Measurements from ENCODE around the gene ITPR1. TPM values are rescaled to one million over a fixed set of nuclear protein-coding genes. Genes with fewer than 3 reads are reported as not detected.
"Not testable (repeated sequence)": the region's sequence is repeated elsewhere in the genome, so short reads cannot be mapped to it uniquely, and the experiment has no call there.

Gene ITPR1
- total and polyA plus RNA-seq, 4 donors, result 30.7 to 294 (median 149) TPM

DNA sequence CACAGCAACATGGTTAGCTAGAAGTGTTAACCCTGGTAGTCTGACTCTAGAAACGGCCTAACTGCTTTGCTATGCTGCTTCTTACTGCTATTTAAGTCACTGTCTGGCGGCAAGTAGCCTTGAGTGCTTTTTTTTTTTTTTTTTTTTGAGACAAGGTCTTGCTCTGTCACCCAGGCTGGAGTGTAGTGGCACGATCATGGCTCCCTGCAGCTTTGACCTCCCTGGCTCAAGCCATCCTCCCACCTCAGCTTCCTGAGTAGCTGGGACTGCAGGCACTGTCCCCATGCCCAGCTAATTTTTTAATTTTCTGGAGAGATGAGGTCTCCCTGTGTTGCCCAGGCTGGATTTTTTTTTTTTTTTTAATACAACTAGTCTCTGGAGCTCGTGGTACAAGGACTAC is 93.2 kb downstream of the ITPR1 start:
- ATAC-seq (ENCODE audit: low FRiP score), result no peak
- H3K9me3 ChIP-seq (ENCODE audit: control insufficient read depth, low read length), result no peaks in the 10 kb centered on the region
- intact Hi-C loops (cut with DNase I), result loop anchor here (5.0 to 10.0 kb wide), 3 partner anchors 46 to 234 kb away; no protein-coding TSS in a partner anchor

DNA sequence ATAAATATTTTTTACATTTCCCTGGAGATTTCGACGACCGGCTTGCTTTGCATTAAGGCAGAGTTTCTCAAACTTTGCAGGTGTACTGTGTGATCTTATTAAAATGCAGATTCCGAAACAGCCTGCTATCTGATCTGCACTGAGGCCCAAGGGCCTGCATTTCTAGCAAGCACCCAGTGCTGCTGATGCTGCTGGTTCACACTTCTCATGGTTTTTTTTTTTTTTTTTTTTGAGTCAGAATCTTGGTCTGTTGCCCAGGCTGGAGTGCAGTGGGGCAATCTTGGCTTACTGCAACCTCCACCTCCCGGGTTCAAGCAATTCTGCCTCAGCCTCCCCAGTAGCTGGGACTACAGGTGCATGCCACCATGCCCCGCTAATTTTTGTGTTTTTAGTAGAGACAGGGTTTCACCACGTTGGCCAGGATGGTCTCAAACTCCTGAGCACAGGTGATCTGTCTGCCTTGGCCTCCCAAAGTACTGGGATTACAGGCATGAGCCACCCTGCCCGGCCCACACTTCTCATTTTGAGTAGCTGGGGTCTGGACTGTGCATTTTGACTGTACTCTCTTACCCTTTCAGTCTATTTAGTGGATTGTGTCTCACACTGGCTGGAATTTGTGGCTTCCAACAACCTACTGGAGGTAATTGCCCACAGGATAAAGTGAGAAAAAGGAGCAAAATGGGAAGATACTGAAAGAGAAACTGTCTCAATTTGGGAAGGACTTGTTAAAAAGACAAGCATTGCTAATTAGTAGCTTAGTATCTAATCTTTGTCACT is 94.1 kb downstream of the ITPR1 start:
- WGBS, 2 donors, result 53 to 57% methylated on average over 8 of the region's 8 CpGs
- H3K27me3 ChIP-seq (ENCODE audit: control insufficient read depth in 1 of 2, insufficient read depth in 2 of 2, low read length in 1 of 2), result no peaks in the 10 kb centered on the region
- H3K27ac ChIP-seq (ENCODE audit: low read depth in 1 of 2, low read length in 2 of 2), result peak overlapping the region in 1 of 2 donors; percentile 10
- H3K36me3 ChIP-seq (ENCODE audit: control insufficient read depth in 1 of 2, insufficient read depth in 2 of 2, low read length in 1 of 2), result no peaks in the 10 kb centered on the region
- H3K4me3 ChIP-seq (ENCODE audit: low read length in 2 of 2), result no peak overlapping the region
- ATAC-seq (ENCODE audit: low FRiP score) (no peak), DNase-seq (no peak)
- H3K4me1 ChIP-seq (ENCODE audit: control insufficient read depth in 1 of 2, insufficient read depth in 2 of 2, low read length in 2 of 2), result peaks cover 3 to 6% of the 10 kb centered on the region in 2 donors
- intact Hi-C loops (cut with DNase I), result loop anchor here (5.0 to 10.0 kb wide), 3 partner anchors 45 to 235 kb away; no protein-coding TSS in a partner anchor
- no peaks in the 10 kb centered on the region for H3K9me3 ChIP-seq (ENCODE audit: control insufficient read depth, low read length)

More for the DNA sequence above, 93.2 kb downstream of the ITPR1 start:
- 17 to 28% methylated on average over 4 of the region's 4 CpGs for WGBS, 2 donors
- H3K4me3 ChIP-seq (ENCODE audit: low read length in 2 of 2), result no peak overlapping the region
- H3K4me1 ChIP-seq (ENCODE audit: control insufficient read depth in 1 of 2, insufficient read depth in 2 of 2, low read length in 2 of 2), result peaks cover 3 to 11% of the 10 kb centered on the region in 2 donors
- no peaks in the 10 kb centered on the region for H3K36me3 ChIP-seq (ENCODE audit: control insufficient read depth in 1 of 2, insufficient read depth in 2 of 2, low read length in 1 of 2)
- no peak for DNase-seq
- H3K27me3 ChIP-seq (ENCODE audit: control insufficient read depth in 1 of 2, insufficient read depth in 2 of 2, low read length in 1 of 2), result no peaks in the 10 kb centered on the region
- H3K27ac ChIP-seq (ENCODE audit: low read depth in 1 of 2, low read length in 2 of 2), result peak overlapping the region; percentile 11

DNA sequence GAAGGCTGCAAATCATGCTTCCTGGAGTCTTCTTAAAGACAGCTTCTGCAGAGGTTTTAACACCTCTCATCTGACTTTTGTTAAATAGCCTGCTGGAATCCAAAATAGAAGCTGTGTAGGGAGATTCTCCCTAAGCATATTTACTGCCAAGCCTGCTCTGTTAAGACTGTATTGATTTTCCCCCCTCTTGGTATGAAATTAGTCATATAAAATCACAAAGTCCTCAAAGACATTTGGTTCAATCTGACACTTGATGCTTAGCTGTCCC is 94.6 kb downstream of the ITPR1 start:
- no peaks in the 10 kb centered on the region for H3K36me3 ChIP-seq (ENCODE audit: control insufficient read depth in 1 of 2, insufficient read depth in 2 of 2, low read length in 1 of 2)
- no peak overlapping the region for H3K27ac ChIP-seq (ENCODE audit: low read depth in 1 of 2, low read length in 2 of 2)
- H3K27me3 ChIP-seq (ENCODE audit: control insufficient read depth in 1 of 2, insufficient read depth in 2 of 2, low read length in 1 of 2), result no peaks in the 10 kb centered on the region
- DNase-seq (no peak), ATAC-seq (ENCODE audit: low FRiP score) (no peak)
- peaks cover 3 to 4% of the 10 kb centered on the region in 2 donors for H3K4me1 ChIP-seq (ENCODE audit: control insufficient read depth in 1 of 2, insufficient read depth in 2 of 2, low read length in 2 of 2)
- intact Hi-C loops (cut with DNase I), result loop anchor here (5.0 to 10.0 kb wide), 3 partner anchors 45 to 235 kb away; no protein-coding TSS in a partner anchor
- no peaks in the 10 kb centered on the region for H3K9me3 ChIP-seq (ENCODE audit: control insufficient read depth, low read length)
- no peak overlapping the region for H3K4me3 ChIP-seq (ENCODE audit: low read length in 2 of 2)

DNA sequence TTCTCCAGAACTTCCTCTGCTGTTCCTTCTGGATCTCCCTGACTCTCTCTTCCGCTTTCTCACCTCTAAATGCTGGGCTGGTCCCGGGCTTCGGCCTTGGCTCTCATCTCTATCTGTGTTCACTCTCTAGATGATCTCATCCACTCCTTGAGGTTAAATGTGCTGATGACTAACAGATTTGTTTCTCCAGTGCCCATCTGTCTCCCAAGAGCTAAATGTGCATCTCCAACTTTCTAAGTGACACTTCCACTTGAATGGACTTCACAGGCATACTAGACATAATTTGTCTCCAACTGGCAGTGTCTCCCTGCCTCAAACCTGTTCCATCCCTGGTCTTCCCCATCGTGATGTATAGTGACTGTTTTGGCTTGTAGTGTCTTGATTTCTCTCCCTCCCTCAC is 95.3 kb downstream of the ITPR1 start:
- Histone ChIP-seq H3K9me3 (ENCODE audit: control insufficient read depth, low read length) (no peaks in the 10 kb centered on the region), H3K27ac (ENCODE audit: low read depth in 1 of 2, low read length in 2 of 2) (peak overlapping the region in 1 of 2 donors; percentile 48), H3K4me3 (ENCODE audit: low read length in 2 of 2) (no peak overlapping the region), H3K4me1 (ENCODE audit: control insufficient read depth in 1 of 2, insufficient read depth in 2 of 2, low read length in 2 of 2) (peaks cover 3 to 4% of the 10 kb centered on the region in 2 donors), H3K36me3 (ENCODE audit: control insufficient read depth in 1 of 2, insufficient read depth in 2 of 2, low read length in 1 of 2) (no peaks in the 10 kb centered on the region), H3K27me3 (ENCODE audit: control insufficient read depth in 1 of 2, insufficient read depth in 2 of 2, low read length in 1 of 2) (no peaks in the 10 kb centered on the region)
- ATAC-seq (ENCODE audit: low FRiP score) (no peak), DNase-seq (no peak)
- WGBS, 2 donors, result 34 to 40% methylated on average over 4 of the region's 4 CpGs
- intact Hi-C loops (cut with DNase I), result loop anchor here (5.0 to 10.0 kb wide), 3 partner anchors 44 to 236 kb away; no protein-coding TSS in a partner anchor

DNA sequence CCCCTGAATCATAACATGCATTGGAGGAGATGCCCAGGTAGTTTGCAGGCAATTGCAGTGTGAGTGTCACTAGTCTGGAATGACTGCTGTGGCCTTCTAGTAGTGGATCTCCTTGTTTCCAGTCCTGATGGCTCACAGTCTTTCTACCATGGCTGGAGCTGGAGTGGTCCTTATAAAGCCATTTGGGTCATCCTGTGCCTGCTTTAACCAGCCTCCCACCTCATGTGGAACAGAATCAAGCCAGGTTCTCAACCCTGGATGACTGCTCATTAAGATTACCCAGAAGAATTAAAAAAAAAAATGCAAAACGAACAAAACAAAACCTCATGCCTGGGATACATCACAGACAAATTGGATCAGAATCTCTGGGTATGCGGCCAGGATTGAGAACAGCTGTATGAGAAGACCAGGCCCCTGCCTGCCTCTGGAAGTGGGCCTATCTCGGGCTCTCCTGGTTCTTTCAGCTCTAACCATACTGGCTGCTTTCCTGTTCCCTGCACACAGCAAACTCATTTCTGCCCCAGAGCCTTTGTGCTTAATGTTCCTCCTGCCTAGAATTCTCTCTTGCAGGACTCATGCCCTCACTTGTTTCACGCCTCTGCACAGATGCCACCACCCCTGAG is 96.4 kb downstream of the ITPR1 start:
- DNase-seq, result no peak
- Histone ChIP-seq H3K27ac (ENCODE audit: low read depth in 1 of 2, low read length in 2 of 2) (peak overlapping the region in 1 of 2 donors; percentile 77), H3K4me1 (ENCODE audit: control insufficient read depth in 1 of 2, insufficient read depth in 2 of 2, low read length in 2 of 2) (peaks cover 4% of the 10 kb centered on the region in 2 donors), H3K36me3 (ENCODE audit: control insufficient read depth in 1 of 2, insufficient read depth in 2 of 2, low read length in 1 of 2) (no peaks in the 10 kb centered on the region), H3K27me3 (ENCODE audit: control insufficient read depth in 1 of 2, insufficient read depth in 2 of 2, low read length in 1 of 2) (no peaks in the 10 kb centered on the region), H3K9me3 (ENCODE audit: control insufficient read depth, low read length) (no peaks in the 10 kb centered on the region), H3K4me3 (ENCODE audit: low read length in 2 of 2) (no peak overlapping the region)
- WGBS, 2 donors, result 25 to 26% methylated on average over 4 of the region's 4 CpGs
- no peak for ATAC-seq (ENCODE audit: low FRiP score)
- intact Hi-C loops (cut with DNase I), result loop anchor here (5.0 to 10.0 kb wide), 3 partner anchors 43 to 237 kb away; no protein-coding TSS in a partner anchor

DNA sequence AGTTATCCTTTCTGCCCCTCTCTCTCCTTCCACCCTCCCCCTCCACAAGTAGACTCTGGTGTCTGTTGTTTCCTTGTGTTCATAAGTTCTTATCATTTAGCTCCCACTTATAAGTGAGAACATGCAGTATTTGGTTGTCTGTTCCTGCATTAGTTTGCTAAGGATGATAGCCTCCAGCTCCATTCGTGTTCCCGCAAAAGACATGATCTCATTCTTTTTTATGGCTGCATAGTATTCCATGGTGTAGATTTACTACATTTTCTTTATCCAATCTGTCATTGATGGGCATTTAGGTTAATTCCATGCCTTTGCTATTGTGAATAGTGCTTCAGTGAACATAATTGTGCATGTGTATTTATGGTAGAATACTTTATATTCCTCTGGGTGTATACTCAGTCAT is 97.7 kb downstream of the ITPR1 start:
- H3K4me3 ChIP-seq (ENCODE audit: low read length in 2 of 2); H3K4me1 ChIP-seq (ENCODE audit: control insufficient read depth in 1 of 2, insufficient read depth in 2 of 2, low read length in 2 of 2); H3K27me3 ChIP-seq (ENCODE audit: control insufficient read depth in 1 of 2, insufficient read depth in 2 of 2, low read length in 1 of 2); ATAC-seq (ENCODE audit: low FRiP score); intact Hi-C loops (cut with DNase I); H3K36me3 ChIP-seq (ENCODE audit: control insufficient read depth in 1 of 2, insufficient read depth in 2 of 2, low read length in 1 of 2); DNase-seq; H3K27ac ChIP-seq (ENCODE audit: low read depth in 1 of 2, low read length in 2 of 2); H3K9me3 ChIP-seq (ENCODE audit: control insufficient read depth, low read length): not testable (repeated sequence)
- WGBS, 2 donors, result 98 to 99% methylated on average over 2 of the region's 2 CpGs

DNA sequence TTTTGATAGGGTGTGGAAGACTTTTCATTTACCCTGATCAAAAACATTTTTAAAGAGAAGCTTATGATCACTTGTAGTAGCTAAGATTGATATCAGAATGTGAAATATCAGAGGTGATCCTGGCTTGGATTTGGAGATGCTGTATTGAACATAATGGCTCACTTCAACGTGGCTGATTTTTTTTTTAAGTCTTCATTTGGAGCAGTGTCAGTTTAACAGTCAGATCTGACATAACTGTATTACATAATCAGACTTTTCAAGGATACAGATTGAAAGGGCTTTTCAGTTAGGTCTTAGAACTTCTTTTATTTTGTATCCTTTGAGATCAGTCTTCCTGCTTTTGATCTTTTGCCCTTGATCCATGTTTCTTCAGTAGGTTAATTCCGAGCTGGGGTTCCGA is 98.5 kb downstream of the ITPR1 start:
- WGBS, 2 donors, result 69 to 71% methylated on average over 3 of the region's 3 CpGs
- no peaks in the 10 kb centered on the region for H3K36me3 ChIP-seq (ENCODE audit: control insufficient read depth in 1 of 2, insufficient read depth in 2 of 2, low read length in 1 of 2)
- ATAC-seq (ENCODE audit: low FRiP score) (no peak), DNase-seq (no peak)
- intact Hi-C loops (cut with DNase I), result no loop called here
- H3K27ac ChIP-seq (ENCODE audit: low read depth in 1 of 2, low read length in 2 of 2), result no peak overlapping the region
- no peak overlapping the region for H3K4me3 ChIP-seq (ENCODE audit: low read length in 2 of 2)
- H3K27me3 ChIP-seq (ENCODE audit: control insufficient read depth in 1 of 2, insufficient read depth in 2 of 2, low read length in 1 of 2), result no peaks in the 10 kb centered on the region
- H3K4me1 ChIP-seq (ENCODE audit: control insufficient read depth in 1 of 2, insufficient read depth in 2 of 2, low read length in 2 of 2), result peaks cover 4% of the 10 kb centered on the region in 2 donors
- no peaks in the 10 kb centered on the region for H3K9me3 ChIP-seq (ENCODE audit: control insufficient read depth, low read length)

DNA sequence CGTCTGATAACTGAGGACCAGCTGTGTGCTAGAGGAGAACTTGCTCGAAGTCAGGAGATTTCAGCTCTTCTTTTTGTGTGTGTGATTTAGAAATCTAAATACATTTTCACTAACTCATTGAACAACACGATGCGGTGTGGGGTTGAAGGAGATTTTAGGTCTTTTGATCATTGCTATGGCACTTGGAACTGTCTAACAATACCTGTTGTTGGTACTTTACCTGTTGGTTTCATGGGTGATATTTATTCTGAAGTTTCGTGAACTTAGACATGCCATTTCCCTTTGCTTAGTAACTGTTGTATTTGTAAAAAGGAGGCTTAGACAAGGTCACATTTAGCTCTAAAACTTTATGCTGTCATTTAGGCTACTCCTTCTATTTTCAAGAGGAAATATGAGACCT is 99.9 kb downstream of the ITPR1 start:
- no peak overlapping the region for H3K27ac ChIP-seq (ENCODE audit: low read depth in 1 of 2, low read length in 2 of 2)
- DNase-seq, result no peak
- intact Hi-C loops (cut with DNase I), result no loop called here
- H3K4me1 ChIP-seq (ENCODE audit: control insufficient read depth in 1 of 2, insufficient read depth in 2 of 2, low read length in 2 of 2), result peaks cover 3 to 4% of the 10 kb centered on the region in 2 donors
- H3K27me3 ChIP-seq (ENCODE audit: control insufficient read depth in 1 of 2, insufficient read depth in 2 of 2, low read length in 1 of 2), result no peaks in the 10 kb centered on the region
- H3K36me3 ChIP-seq (ENCODE audit: control insufficient read depth in 1 of 2, insufficient read depth in 2 of 2, low read length in 1 of 2), result no peaks in the 10 kb centered on the region
- WGBS, 2 donors, result 96 to 98% methylated on average over 5 of the region's 5 CpGs
- H3K9me3 ChIP-seq (ENCODE audit: control insufficient read depth, low read length), result no peaks in the 10 kb centered on the region
- H3K4me3 ChIP-seq (ENCODE audit: low read length in 2 of 2), result no peak overlapping the region
- no peak for ATAC-seq (ENCODE audit: low FRiP score)

DNA sequence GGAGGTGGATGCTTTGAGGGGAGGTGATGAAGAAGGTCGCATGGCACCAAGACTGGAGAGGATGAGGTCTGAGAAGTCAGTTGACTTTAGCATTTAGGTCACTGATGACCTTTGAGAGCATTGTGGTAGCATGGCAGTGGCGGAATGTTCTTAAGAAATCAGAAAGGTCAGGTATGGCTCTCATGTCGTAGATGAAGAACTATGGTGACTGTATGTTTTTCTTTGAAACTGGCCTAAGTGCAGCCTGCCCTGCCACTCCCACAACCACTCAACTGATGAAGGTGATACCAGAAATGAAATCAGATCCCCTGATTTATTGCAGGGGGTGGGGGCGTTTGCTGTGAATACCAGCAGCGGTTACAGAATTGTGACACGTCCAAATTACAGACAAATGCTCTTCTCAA is 102.6 kb downstream of the ITPR1 start:
- peaks cover 3% of the 10 kb centered on the region in 2 donors for H3K4me1 ChIP-seq (ENCODE audit: control insufficient read depth in 1 of 2, insufficient read depth in 2 of 2, low read length in 2 of 2)
- 82 to 93% methylated on average over 6 of the region's 6 CpGs for WGBS, 2 donors
- DNase-seq, result no peak

More for the DNA sequence above, 102.6 kb downstream of the ITPR1 start:
- Histone ChIP-seq H3K27me3 (ENCODE audit: control insufficient read depth in 1 of 2, insufficient read depth in 2 of 2, low read length in 1 of 2) (no peaks in the 10 kb centered on the region), H3K36me3 (ENCODE audit: control insufficient read depth in 1 of 2, insufficient read depth in 2 of 2, low read length in 1 of 2) (no peaks in the 10 kb centered on the region), H3K27ac (ENCODE audit: low read depth in 1 of 2, low read length in 2 of 2) (no peak overlapping the region), H3K4me3 (ENCODE audit: low read length in 2 of 2) (no peak overlapping the region), H3K9me3 (ENCODE audit: control insufficient read depth, low read length) (no peaks in the 10 kb centered on the region)
- no peak for ATAC-seq (ENCODE audit: low FRiP score)
- intact Hi-C loops (cut with DNase I), result no loop called here
